NCI-H1930 (cell line): Measurements from ENCODE around the gene CFDP1.
"Not testable (repeated sequence)": the region's sequence is repeated elsewhere in the genome, so short reads cannot be mapped to it uniquely, and the experiment has no call there.

Experiments used
- DNase-seq, 2 experiments: peaks; one replicate each; lab custom pipeline; 2025; lab: John Stamatoyannopoulos, UW

Gene CFDP1

DNA sequence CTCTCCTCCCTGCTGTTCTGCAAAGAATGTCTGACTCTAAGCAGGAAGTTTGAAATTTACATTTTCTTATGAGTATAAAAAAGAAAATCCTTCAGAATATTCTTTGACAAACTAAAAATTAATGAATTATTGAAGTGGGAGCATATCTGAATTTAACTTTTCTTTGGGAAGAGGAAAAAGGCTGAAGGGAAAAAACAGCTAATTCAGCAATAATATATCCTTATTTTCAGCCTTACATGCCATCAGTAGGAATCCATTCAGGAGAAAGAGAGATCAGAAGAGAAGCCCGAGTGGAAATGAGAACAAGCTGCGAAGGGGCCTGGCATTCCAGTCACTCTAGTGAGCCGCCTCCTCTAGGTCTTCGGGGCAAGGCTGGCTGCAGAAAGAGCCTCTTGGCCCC, 140.1 kb downstream of the CFDP1 start:
- no peak for DNase-seq

DNA sequence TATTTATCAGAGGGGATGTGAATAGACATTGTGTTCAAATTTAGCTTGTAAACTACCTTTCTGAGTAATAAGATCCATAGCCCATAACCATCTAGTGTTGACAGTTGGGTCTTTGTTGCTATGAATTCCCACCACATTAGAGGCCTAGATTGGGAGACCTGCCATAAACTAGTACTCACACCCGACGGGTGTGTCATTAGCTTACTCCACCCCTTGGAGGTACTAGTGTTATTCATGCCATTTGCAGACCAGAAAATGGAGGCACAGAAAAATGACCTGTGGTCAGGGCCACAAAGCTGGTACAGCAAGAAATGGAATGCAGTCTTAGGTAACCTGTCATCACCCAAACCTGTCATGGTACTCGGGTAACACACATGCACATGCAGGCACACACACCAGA, 140.6 kb downstream of the CFDP1 start:
- no peak for DNase-seq

DNA sequence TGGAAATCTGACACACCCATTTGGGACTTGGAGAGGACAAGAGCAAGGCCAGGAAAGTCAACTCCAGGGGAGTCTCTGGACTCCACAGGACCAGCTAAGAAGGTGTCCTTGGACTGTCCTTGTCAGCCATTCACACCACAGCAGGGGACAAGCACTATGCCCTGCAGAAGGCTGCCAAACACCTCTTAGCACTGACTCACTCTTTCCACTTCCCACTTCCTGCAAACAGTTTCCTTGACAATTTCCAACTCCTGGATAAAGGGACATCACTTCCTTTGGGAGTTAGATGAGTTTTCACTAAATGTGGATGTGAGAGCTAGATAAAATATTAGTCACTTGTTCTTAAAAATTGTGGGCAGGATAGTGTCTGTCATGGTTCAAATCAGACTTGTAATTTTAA, 144.1 kb downstream of the CFDP1 start:
- no peak for DNase-seq

DNA sequence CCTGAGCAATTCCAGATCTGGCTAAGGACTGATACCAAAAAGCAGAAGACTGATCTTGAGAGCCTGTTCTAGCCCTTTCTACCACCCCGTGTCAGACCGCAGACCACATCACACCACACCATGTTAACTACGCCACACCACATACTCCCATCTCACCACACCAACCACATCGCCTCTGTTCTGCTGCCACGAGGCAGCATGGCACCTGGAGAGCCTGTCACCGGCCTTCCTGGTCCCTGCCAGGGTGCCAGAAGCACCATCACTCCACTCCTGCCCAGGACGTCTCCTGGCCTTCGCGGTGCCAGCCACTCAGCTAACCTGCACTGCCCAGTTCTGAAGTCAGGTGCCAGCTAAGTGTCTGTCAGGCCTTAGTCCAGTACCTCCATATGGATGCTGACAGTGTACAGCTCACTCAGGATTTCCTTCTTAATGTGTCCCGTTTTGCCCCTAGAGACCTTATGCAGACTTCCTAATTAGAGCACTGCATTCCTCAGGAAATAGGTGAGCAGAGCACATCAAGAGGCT, 144.6 kb downstream of the CFDP1 start:
- DNase-seq = no peak

DNA sequence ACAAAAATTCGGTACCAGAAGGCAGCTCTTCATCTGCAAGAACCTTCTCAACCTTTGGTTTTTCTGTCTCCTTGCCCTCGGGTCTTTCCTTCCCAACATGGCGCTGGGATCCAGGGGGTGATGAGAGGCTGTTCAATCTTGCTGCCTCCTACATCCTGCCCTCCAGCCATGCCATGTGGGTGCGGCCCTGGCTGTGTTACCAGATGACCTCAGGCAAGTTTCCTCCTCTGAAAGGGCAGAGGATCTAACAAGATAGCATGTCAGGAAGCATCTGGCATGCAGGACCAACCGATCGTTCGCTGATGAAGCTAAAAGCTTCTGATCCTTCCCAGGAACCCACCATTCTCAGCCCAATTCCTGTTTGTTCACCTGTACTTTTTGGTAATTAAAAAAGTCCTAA, 145.1 kb downstream of the CFDP1 start:
- DNase-seq = no peak

DNA sequence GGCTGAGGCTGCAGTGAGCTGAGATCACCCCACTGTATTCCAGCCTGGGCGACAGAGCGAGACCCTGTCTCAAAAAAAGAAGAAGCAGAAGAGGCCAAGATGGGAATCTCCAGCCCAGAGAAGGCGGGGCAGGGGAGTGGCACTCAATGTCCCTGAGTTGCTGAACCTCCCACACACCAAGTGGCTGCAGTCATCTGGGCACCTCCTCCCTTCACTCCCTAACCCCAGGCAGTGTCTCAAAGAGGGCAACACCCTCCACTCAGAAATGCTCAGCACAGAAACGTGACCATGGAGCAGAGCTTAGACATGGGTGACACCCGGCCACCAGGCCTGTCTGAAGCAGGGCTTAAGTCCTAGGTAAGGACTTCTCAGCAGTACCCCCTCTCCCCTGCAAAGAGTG, 145.6 kb downstream of the CFDP1 start:
- no peak for DNase-seq

DNA sequence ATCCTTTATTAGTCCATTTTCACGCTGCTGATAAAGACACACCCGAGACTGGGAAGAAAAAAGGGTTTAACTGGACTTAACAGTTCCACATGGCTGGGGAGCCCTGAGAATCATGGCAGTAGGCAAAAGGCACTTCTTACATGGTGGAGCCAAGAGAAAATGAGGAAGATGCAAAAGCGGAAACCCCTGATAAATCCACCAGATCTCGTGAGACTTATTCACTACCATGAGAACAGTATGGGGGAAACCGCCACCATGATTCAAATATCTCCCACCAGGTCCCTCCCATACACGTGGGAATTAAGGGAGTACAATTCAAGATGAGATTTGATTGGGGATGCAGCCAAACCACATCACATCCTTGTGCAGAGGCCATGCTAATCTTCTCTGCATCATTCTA, 146.9 kb downstream of the CFDP1 start:
- no peak for DNase-seq

DNA sequence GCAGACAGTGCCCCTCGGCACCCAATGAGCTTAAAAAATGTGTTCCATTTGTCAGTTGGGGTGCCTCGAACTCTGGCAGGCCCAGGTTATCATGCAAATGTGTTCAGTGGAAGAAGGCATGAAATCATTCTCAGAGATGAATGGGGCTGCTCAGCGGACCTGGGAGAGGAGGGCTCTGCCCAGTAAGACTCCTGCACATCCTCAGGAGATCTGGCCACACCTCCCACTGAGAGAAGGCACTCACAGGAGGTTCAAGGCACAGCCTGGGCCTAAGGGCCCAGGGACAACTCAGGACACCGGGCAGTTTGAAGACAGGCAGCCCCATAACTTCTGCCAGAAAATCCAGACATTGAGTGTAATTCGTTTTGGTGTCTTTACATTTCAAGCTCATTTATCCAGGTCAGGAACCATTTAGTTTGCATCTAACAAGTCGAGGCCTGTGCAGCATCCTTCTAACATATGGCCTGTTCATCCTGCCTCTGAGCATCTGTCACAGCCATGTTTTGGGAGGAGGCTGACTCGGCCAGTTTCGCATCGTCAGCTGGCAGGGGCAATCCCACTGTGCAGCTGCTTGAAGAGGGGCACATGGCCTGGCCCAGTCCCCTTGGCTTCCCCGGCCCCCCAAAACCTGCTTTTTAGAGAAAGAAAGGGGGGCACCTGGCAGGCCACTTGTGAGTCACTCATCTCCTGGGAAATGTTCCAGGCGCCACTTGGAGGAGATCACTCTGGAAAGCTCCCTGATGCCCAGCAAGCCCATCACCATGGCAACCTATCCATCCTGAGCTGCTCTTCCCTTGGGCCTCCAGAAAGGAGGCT, 150.6 kb downstream of the CFDP1 start:
- DNase-seq = no peak

DNA sequence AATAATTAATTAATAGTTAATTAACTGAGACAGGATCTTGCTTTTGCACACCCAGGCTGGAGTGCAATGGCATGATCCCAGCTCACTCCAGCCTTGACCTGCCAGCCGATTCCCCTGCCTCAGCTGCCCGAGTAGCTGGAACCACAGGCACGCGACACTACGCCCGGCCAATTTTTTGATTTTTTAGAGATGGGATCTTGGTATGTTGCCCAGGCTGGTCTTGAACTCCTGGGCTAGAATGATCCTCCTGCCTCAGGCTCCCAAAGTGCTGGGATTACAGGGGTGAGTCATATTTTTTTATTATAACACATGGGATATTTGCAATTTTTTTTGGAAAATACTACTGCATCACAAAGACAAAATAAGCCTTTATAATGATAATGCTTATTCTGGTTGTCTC, 151.5 kb downstream of the CFDP1 start:
- no peak for DNase-seq

DNA sequence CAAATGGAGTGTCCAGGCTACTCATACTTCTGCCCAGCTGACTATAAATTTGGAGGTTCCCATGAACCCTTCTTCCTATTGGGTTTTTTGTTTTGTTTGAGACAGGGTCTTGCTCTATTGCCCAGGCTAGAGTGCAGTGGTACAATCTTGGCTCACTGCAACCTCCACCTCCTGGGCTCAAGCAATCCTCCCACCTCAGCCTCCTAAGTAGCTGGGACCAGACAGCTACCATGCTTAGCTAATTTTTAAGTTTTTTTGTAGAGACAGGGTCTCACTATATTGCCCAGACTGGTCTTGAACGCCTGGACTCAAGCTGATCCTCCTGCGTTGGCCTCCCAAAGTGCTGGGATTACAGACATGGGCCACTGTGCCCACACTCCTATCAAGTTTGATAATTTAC, 152.3 kb downstream of the CFDP1 start:
- not testable (repeated sequence) for DNase-seq

DNA sequence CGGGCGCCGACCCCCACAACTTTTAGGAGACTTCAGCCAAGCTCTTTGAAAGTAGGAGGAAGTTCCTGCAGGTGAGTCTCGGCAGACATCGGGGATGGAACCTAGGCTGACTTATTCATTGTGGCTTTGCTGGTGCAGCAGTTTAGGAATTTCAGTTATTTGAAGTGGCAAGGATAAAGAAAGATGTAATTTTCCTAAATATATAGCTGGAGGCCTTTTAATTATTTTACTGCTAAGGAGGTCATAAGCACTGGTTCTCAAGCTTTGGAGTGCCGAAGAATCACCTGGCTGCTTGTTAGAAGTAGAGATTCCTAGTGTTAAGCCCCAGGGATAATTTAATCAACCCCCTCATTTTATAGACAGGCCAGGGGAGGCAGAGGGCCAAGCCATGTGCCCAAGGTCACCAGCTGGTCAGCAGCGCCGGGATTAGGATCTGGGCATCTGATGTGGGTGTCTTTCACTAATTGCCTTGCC, 152.9 kb downstream of the CFDP1 start:
- DNase-seq = no peak

DNA sequence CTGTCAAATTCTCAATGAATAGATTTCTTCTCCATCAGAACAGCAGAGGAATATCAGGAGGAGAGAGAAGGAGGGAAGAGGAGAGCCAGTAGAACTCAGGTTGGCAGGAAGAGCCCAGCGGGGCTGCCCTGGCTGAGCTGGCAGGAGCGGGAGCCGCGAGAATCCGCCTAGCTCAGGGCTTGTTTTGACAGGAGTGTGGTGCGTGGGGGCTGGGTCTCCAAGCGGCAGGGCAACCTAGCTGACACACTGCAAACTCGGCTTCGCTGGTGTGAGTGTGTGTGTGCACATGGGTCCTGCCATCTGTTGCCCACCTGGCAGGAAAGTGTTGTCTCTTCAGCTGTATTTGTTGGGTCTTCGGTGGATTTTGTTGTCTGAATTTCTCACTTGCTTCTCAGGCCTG, 154.0 kb downstream of the CFDP1 start:
- DNase-seq = no peak

DNA sequence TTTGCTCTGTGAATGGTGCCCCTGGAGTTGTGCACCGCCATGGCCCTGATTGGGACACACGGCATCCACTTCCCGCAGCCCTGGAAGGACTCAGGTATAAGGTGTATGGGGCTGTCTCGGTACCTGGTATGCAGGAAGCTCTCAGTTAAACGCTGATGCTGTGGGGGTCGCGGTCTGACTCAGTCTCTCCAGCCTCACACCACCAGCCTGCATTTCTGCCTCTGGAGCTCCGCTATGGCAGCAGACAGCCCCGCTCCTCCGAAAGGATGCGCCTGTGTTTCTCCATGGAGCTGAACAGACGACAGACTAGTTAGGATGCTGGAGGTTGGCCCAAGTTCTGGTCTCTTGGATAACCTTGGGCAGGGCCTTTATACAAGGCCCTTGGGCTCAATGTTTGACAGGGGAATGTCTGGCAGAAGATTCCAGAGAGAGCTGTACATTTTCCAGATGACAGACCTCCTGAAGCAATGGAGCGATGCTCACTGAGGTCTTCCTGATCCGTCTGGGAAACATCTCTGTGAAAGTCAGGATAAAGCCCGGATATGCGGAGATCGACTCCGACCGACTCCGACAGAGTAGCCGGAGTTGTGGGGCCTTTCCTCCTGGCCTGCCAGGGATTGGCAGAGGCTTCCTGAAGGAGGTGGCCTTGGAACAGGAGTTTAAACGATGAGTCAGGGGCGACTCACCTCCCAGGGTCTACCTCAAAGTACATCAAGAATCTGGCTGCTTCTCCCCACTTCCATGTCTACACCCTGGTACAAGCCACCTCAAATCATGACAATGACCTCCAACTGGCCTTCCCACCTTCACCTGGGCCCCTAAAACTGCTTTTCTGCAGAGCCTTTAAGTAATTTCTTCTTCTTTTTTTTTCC, 160.0 kb downstream of the CFDP1 start:
- no peak for DNase-seq

DNA sequence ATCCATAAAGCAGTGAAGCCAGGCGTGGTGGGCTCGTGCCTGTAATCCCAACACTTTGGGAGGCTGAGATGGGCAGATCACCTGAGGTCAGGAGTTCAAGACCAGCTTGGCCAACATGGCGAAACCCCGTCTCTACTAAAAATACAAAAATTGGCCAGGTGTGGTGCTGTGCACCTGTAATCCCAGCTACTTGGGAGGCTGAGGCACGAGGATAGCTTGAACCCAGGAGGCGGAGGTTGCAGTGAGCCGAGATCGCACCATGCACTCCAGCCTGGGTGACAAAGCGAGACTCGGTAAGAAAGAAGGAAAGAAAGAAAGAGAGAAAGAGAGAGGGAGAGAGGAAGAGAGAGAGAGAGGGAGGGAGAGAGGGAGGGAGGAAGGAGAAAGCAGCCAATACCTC, 160.7 kb downstream of the CFDP1 start:
- not testable (repeated sequence) for DNase-seq

DNA sequence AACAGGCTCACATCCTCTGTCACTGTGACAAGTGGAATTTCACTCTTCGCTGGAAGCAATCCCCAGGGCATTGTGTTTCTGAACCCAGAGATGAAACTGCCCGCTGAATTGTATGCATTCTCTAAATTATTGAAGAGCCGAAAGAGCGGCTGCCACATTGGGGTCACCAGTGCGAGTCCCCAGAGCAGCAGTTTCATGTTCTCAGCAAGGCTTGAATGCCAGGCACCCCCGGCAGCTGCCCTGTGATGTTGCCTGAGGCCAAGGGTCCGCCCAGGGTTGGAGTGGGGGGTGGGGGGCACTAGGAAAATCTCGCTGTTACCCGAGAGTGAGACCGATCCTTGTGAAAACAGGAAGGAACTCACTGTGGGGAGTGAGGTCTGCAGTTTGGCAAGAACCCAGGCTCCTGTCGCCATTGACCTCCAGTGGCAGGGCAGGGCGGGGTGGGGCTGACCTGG, 161.2 kb downstream of the CFDP1 start:
- DNase-seq = no peak

DNA sequence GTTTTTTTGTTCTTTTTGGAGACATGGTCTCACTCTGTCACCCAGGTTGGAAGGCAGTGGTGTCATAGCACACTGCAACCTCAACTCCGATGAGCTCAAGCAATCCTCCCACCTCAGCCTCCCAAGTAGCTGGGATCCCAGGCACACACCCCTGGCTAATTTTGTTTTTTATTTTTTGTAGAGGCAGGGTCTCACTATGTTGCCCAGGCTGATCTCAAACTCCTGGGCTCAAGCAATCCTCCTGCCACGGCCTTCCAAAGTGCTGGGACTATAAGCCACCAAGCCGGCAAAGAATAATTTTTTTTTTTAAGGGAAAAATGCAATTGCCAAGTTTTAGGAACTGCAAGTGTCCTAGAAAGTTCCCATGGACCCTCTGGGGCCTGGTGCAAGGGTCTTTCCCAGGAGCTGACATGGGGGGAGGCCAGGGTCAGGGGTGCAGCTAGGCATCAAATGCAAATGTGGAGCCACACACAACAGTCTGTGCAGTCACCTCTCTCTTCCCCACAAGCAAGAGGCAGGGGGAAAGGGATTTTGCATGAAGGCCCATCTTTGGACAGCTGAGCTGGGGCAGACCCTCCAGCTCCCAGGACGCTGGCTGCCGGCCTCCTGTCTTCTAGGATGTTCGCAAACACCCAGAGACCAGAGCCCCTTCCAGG, 161.7 kb downstream of the CFDP1 start:
- DNase-seq = no peak

DNA sequence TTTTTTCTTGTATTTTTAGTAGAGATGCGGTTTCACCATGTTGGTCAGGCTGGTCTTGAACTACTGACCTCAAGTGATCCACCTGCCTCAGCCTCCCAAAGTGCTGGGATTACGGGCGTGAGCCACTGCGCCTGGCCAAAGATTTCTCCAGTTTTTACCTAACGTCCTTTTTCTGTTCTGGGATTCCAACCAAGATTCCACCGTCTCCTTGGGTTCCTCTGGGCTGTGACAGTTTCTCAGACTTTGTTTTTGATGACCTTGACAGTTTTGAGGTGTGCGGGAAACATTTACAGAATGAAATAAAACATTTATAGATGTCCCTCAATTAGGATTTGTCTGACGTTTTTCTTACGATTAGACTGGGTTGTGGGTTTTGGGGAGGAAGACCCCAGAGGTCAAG, 163.9 kb downstream of the CFDP1 start:
- not testable (repeated sequence) for DNase-seq

DNA sequence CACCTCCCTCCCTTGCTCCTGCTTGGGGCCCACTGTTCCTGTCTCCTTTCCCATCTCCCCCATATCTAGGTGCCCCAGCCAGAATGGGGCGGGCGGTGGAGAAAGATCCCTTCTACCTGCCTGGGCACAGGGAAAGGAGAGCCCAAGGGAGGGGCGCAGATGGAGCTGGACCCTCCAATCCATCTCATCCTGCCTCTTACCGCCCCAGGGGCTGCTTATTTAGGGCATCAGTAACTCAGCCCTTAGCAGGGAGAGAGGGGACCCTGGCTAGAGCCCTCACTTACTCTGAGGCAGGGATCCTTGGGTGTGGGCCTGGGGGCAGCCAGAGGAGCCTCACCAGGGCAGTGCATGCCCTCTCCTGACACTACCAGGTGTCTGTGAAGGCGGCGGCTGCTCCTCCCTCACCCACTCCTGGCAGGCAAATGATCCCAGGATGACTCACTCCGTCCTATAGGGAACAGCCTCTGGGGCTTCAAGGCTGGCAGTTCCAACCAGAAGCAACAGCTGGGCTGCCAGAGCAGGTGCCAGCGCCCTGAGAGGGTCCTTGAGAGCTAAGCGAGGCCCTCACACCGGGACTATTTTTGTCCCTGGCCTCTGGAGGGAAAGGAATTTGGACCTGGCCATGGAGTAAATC, 165.6 kb downstream of the CFDP1 start:
- DNase-seq = no peak

DNA sequence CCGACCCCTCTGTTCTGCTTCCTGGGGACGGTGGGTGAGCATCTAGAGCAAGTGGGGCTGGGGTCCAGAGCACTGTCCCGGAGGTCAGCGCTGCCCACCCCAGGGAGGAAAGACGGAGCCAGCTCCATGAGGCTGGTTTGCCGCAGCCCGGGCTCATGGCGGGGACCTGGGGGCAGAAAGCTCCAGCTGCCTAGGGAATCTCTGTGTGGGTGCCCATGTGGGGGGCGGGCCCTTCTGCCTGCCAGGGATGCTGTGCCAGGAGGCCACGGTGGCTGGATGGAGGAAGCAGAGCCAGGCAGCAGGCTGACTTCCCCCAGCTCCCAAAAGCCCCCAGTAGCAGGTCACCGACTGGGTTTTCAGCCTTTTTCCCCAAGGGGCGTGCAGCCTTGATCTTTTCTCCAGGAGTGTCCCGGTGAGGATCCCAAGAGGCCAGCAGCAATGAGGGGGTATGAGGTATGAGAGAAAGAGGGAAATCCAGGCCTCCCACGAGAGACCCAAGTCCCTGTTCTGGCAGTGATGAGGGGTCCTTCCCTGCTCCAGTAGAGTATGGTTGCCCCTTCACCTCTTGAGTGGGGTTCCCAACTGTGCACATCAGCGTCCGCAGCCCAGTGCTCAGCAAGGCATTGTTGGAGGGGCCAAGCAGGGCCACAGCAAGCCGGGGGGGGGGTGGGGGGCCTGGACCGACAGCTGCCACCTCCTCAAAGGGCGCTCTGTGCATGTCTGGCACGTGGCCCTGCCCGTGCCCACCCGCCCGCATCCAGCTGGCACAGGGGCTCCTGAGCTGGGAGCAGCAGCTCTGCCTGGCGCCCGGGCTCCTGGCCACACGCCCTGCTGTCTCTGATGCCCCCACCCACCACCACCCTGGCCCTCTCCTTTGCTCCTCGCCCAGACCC, 166.3 kb downstream of the CFDP1 start:
- DNase-seq = no peak

DNA sequence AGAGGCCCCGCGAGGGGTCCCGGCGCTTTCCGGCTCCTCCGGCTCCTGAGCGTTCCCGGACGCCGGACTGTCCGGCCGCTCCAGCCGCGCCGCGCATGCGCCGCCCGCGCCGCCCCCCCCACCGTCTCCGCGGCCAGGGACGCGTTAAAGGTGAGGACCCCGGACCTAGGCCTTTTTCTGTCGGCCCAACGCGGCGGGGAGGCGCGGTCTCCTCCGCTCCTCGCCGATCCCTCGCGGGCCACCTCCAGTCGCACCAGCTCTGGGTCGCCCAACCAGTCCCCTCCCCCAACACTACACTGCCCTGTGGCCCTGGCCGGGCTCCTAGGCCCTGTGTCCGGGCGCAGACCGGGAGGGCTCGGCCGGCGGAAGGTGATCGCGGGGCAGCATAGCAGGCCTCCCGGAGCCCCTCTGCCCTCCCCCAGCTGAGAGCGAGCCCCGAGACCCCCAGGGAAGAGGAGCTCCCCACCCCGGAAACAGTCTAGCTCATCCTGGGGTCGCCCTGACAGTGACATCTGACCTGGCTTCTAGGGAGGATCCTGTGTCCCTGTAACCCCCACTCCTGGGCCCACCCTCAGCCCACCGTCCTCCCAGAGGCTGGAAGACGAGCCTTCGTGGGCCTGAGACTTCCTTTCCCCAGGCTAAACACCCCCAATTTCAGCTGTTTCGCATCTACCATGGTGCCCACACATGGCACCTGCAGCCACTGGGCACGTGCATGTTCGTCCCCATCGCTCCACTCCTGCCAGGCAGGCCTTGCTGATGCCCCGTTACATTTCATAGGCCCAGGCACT, 167.2 kb downstream of the CFDP1 start:
- DNase-seq = peak in 1 of 2 experiments; percentile 50
